MCF 10A (cell line): ENCODE data around the gene DCAF5. TPM values are rescaled to one million over a fixed set of nuclear protein-coding genes. Genes with fewer than 3 reads are reported as not detected.

ENCODE experiments used
- BruUV-seq: library from RNA; stranded (reverse); fragments of 400-500 nt; replicated peaks from 2 replicates; lab custom pipeline; 2021; lab: Mats Ljungman, UMichigan
- CTCF ChIA-PET: fragments of 300-600 bp; sonication (Branson Sonifier 250); formaldehyde crosslinking; extraction: SDS; loops from one replicate; lab custom pipeline; 2021; ENCODE audit warnings: antibody characterized with exemption, inconsistent platforms; lab: Yijun Ruan, JAX
- POLR2A ChIA-PET: fragments of 300-600, 350-650 bp; sonication (Branson Sonifier 250); formaldehyde crosslinking; extraction: SDS; loops from one replicate; lab custom pipeline; 2020; ENCODE audit warnings: antibody characterized with exemption, inconsistent platforms; lab: Yijun Ruan, JAX
- DNase-seq: peaks from one replicate; pipeline ENCODE4 v3.0.0-alpha.2; 2018; ENCODE audit not compliant: unreplicated experiment
- H3K27ac Mint-ChIP-seq: one replicate; pipeline ENCODE4 v1.8.0; 2022; ENCODE audit warnings: mild to moderate bottlenecking, low read depth, mixed read lengths; ENCODE audit not compliant: unreplicated experiment
- H3K27me3 Mint-ChIP-seq: one replicate; pipeline ENCODE4 v1.8.0; 2022; ENCODE audit warnings: mixed read lengths; ENCODE audit not compliant: insufficient read depth, unreplicated experiment
- H3K36me3 Mint-ChIP-seq: one replicate; pipeline ENCODE4 v1.8.0; 2022; ENCODE audit warnings: mild to moderate bottlenecking, moderate library complexity, mixed read lengths; ENCODE audit not compliant: insufficient read depth, unreplicated experiment
- H3K4me1 Mint-ChIP-seq: one replicate; pipeline ENCODE4 v1.8.0; 2022; ENCODE audit warnings: mixed read lengths; ENCODE audit not compliant: insufficient read depth, unreplicated experiment
- H3K4me3 Mint-ChIP-seq: one replicate; pipeline ENCODE4 v1.8.0; 2022; ENCODE audit warnings: mild to moderate bottlenecking, moderate library complexity, mixed read lengths; ENCODE audit not compliant: unreplicated experiment
- H3K9me3 Mint-ChIP-seq: one replicate; pipeline ENCODE4 v1.8.0; 2022; ENCODE audit warnings: mixed read lengths; ENCODE audit not compliant: unreplicated experiment
- intact Hi-C: fragments of 100-400 bp; cut with micrococcal nuclease; formaldehyde crosslinking; loops from 2 replicates; pipeline ENCODE4 v1.14.1; 2022
- total RNA-seq: library from RNA; stranded (reverse); gene quantifications from 2 replicates; pipeline ENCODE4 v1.2.3, GENCODE V29; 2022
- TF ChIP-seq, protein P1 (sequence below): fragments of 200-600 bp; IDR thresholded peaks from one replicate; pipeline ENCODE4 v1.8.0; 2022; ENCODE audit warnings: antibody characterized with exemption, mild to moderate bottlenecking; ENCODE audit not compliant: unreplicated experiment

DCAF5 gene
- total RNA-seq, 1 experiment from 2014 or later = 37.7 TPM

DNA sequence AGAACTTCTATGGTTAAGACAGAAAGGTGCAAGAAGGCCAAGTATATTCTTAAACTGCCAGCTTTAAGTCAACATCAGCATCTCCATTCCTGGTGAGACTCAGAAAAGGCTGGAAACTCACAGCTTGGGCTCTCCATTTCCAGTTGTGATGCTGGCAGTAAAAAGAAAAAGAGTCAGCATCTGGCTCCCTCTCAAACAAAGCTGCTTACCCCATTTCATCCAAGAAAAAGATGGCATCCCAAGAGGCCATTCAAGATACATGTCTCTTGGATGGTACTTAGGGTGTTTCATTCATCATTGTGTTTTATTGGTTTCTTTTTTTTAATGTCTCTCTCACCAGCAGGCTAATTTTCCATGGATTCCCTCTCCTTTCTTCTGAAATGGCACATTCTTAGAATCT is 61.9 kb downstream of the DCAF5 start:
- Mint-ChIP-seq H3K27ac (no peak overlapping the region), H3K9me3 (no peaks in the 10 kb centered on the region), H3K4me3 (no peak overlapping the region), H3K27me3 (no peaks in the 10 kb centered on the region), H3K36me3 (peaks cover 42% of the 10 kb centered on the region), H3K4me1 (peaks cover 28% of the 10 kb centered on the region)
- CTCF ChIA-PET = interaction anchor here (0.6 to 4.4 kb wide), 15 partner anchors 9 to 229 kb away, joined by 3 to 41 read pairs (median 6); no protein-coding TSS in a partner anchor
- no peak for DNase-seq
- POLR2A ChIA-PET = interaction anchor here (0.6 to 1.4 kb wide), 3 partner anchors 9 to 155 kb away, joined by 3 to 7 read pairs (median 5); no protein-coding TSS in a partner anchor
- TF ChIP-seq, protein P1, sequence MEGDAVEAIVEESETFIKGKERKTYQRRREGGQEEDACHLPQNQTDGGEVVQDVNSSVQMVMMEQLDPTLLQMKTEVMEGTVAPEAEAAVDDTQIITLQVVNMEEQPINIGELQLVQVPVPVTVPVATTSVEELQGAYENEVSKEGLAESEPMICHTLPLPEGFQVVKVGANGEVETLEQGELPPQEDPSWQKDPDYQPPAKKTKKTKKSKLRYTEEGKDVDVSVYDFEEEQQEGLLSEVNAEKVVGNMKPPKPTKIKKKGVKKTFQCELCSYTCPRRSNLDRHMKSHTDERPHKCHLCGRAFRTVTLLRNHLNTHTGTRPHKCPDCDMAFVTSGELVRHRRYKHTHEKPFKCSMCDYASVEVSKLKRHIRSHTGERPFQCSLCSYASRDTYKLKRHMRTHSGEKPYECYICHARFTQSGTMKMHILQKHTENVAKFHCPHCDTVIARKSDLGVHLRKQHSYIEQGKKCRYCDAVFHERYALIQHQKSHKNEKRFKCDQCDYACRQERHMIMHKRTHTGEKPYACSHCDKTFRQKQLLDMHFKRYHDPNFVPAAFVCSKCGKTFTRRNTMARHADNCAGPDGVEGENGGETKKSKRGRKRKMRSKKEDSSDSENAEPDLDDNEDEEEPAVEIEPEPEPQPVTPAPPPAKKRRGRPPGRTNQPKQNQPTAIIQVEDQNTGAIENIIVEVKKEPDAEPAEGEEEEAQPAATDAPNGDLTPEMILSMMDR = no peak
- intact Hi-C loops = loop anchor here (2.0 kb wide), 1 partner anchor 112 kb away; the partner anchor contains the start of gene ACTN1
- BruUV-seq = no TSS peak

DNA sequence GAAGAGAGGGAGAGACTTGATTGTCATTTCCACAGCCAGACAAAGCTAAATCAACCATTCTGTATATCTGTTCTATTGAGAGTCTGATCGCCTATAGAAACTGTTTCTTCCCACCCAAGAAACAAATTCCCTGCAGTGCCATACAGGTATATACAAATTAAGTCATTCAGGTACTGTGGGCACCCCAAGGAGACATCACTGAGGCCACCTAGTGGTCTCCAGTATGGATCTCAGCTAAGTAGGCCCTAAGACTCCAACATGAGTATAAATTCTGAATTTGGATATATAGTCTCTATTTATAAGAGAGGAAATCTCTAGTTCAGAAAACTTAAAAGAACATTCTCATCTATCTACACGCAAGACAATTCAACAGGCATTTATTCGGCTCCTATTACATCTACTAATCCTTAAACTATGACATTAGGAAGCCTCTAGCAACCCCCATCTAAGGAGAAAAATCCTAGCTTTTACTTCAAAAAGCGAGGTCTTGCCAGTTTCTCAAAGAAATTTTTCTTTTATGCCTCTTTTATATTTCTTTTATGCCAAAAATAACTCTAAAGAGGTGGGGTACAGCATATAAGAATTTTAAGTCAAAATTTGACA is 62.6 kb downstream of the DCAF5 start:
- ChIA-PET POLR2A (interaction anchor here (0.9 to 1.4 kb wide), 3 partner anchors 9 to 150 kb away, joined by 4 to 7 read pairs (median 5); no protein-coding TSS in a partner anchor), CTCF (interaction anchor here (0.8 to 4.4 kb wide), 19 partner anchors 8 to 228 kb away, joined by 3 to 41 read pairs (median 6); no protein-coding TSS in a partner anchor)
- Mint-ChIP-seq H3K27me3 (no peaks in the 10 kb centered on the region), H3K4me3 (no peak overlapping the region), H3K27ac (no peak overlapping the region), H3K4me1 (peaks cover 28% of the 10 kb centered on the region), H3K36me3 (peaks cover 44% of the 10 kb centered on the region), H3K9me3 (no peaks in the 10 kb centered on the region)
- TF ChIP-seq, protein P1 = peak; percentile 80
- peak; percentile 65 for DNase-seq
- intact Hi-C loops = loop anchor here (1.0 to 2.0 kb wide), 2 partner anchors 111 to 179 kb away; partner anchors contain the start of gene ACTN1
- no TSS peak for BruUV-seq

DNA sequence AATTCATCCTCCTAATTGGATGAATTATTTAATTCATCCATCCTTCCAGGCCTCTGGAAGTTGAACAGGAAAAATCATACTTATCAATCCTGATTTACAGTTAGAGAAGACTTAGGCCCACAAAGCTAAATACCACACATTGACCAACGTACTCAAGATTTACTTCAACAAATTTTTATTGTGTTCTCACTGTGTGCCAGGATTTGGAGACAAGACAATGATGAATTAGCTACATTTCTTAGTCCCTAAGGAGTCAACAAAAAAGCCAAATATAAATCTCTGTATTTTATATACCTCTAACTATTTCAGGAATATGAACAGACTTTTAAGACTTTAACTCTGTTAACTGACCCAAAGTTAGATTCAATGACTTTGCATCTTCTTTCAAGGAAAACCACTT is 63.9 kb downstream of the DCAF5 start:
- no peak overlapping the region for H3K4me3 Mint-ChIP-seq
- ChIA-PET POLR2A (interaction anchor here (1.7 kb wide), 1 partner anchor 12 kb away, joined by 6 read pairs; no protein-coding TSS in a partner anchor), CTCF (interaction anchor here (0.7 to 4.4 kb wide), 10 partner anchors 9 to 177 kb away, joined by 3 to 41 read pairs (median 6); no protein-coding TSS in a partner anchor)
- intact Hi-C loops = no loop called here
- peaks cover 28% of the 10 kb centered on the region for H3K4me1 Mint-ChIP-seq
- H3K27ac Mint-ChIP-seq = peak overlapping the region; percentile 90
- no peak for DNase-seq
- H3K36me3 Mint-ChIP-seq = peaks cover 53% of the 10 kb centered on the region
- TF ChIP-seq, protein P1 = no peak
- H3K9me3 Mint-ChIP-seq = no peaks in the 10 kb centered on the region
- no peaks in the 10 kb centered on the region for H3K27me3 Mint-ChIP-seq
- BruUV-seq = no TSS peak

DNA sequence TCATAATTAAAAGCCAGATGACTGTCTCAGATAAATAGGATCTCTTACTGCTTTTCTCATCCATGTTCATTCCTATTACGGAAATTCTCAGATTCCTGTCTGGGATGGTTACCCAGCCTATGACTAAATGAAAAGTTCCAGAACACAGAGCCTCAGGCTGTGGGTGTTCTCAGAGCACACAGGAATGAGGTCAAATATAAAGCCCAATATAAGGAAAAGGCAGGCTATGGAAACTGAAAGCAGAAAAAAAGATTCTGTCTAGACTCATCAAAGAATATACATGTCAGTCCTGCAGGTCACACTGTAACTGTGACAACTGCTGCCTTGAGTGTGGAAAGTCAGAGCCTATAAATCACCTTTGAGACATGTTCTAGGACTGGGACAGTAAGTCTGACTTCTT is 64.3 kb downstream of the DCAF5 start:
- intact Hi-C loops = no loop called here
- DNase-seq = peak; percentile 52

More for the DNA sequence above, 64.3 kb downstream of the DCAF5 start:
- Mint-ChIP-seq H3K4me1 (peaks cover 28% of the 10 kb centered on the region), H3K9me3 (no peaks in the 10 kb centered on the region), H3K27ac (peak overlapping the region; percentile 90), H3K27me3 (no peaks in the 10 kb centered on the region), H3K36me3 (peaks cover 57% of the 10 kb centered on the region), H3K4me3 (no peak overlapping the region)
- TF ChIP-seq, protein P1 = no peak
- BruUV-seq = no TSS peak
- ChIA-PET CTCF (interaction anchor here (0.7 to 4.4 kb wide), 7 partner anchors 9 to 177 kb away, joined by 3 to 41 read pairs (median 6); no protein-coding TSS in a partner anchor), POLR2A (interaction anchor here (0.7 to 1.7 kb wide), 4 partner anchors 13 to 177 kb away, joined by 3 to 6 read pairs (median 4); no protein-coding TSS in a partner anchor)
